ENCODE measurements around the gene G3BP2.
"Not testable (repeated sequence)": the region's sequence is repeated elsewhere in the genome, so short reads cannot be mapped to it uniquely, and the experiment has no call there.

Gene G3BP2

GRCh38 chr4:75666299-75666698 lies 6.9 kb downstream of the G3BP2 start:
- Mint-ChIP-seq H3K4me1 (peaks cover 42% of the 10 kb centered on the region), H3K9me3 (no peaks in the 10 kb centered on the region), H3K4me3 (no peak overlapping the region), H3K27ac (peak overlapping the region in 1 of 3 experiments; percentile 42), H3K36me3 (ENCODE audit: low read depth) (peaks cover 14% of the 10 kb centered on the region), H3K27me3 (ENCODE audit: low read depth) (no peaks in the 10 kb centered on the region)
- TF ChIP-seq CTCF (IDR thresholded peaks at IDR 0.05; ENCODE audit: unreplicated experiment in 3 of 3) = no peak

- H3K4me3 Mint-ChIP-seq; H3K9me3 Mint-ChIP-seq; H3K27me3 Mint-ChIP-seq (ENCODE audit: low read depth); H3K27ac Mint-ChIP-seq: not testable (repeated sequence)
- H3K36me3 Mint-ChIP-seq (ENCODE audit: low read depth) = peaks cover 27% of the 10 kb centered on the region
- peaks cover 32% of the 10 kb centered on the region for H3K4me1 Mint-ChIP-seq
Measured at GRCh38 chr4:75664604-75665003, 8.6 kb downstream of the G3BP2 start.

- H3K27me3 Mint-ChIP-seq (ENCODE audit: low read depth) = no peaks in the 10 kb centered on the region
- no peak overlapping the region for H3K27ac Mint-ChIP-seq
- H3K36me3 Mint-ChIP-seq (ENCODE audit: low read depth) = peaks cover 45% of the 10 kb centered on the region
- no peak for TF ChIP-seq CTCF (IDR thresholded peaks at IDR 0.05; ENCODE audit: unreplicated experiment in 3 of 3)
- H3K9me3 Mint-ChIP-seq = no peaks in the 10 kb centered on the region
- peaks cover 15% of the 10 kb centered on the region for H3K4me1 Mint-ChIP-seq
- H3K4me3 Mint-ChIP-seq = no peak overlapping the region
Measured at GRCh38 chr4:75662626-75663025, 10.6 kb downstream of the G3BP2 start.

GRCh38 chr4:75660491-75660890 lies 12.7 kb downstream of the G3BP2 start:
- no peak overlapping the region for H3K4me3 Mint-ChIP-seq
- peaks cover 56% of the 10 kb centered on the region for H3K36me3 Mint-ChIP-seq (ENCODE audit: low read depth)
- no peaks in the 10 kb centered on the region for H3K4me1 Mint-ChIP-seq
- peak overlapping the region in 1 of 3 experiments; percentile 60 for H3K27ac Mint-ChIP-seq
- H3K9me3 Mint-ChIP-seq = no peaks in the 10 kb centered on the region
- TF ChIP-seq CTCF (IDR thresholded peaks at IDR 0.05; ENCODE audit: unreplicated experiment in 3 of 3) = no peak
- H3K27me3 Mint-ChIP-seq (ENCODE audit: low read depth) = no peaks in the 10 kb centered on the region

- no peak overlapping the region for H3K4me3 Mint-ChIP-seq
- no peak for TF ChIP-seq CTCF (IDR thresholded peaks at IDR 0.05; ENCODE audit: unreplicated experiment in 3 of 3)
- H3K36me3 Mint-ChIP-seq (ENCODE audit: low read depth) = peaks cover 59% of the 10 kb centered on the region
- H3K27ac Mint-ChIP-seq = no peak overlapping the region
- no peaks in the 10 kb centered on the region for H3K9me3 Mint-ChIP-seq
- H3K4me1 Mint-ChIP-seq = no peaks in the 10 kb centered on the region
- no peaks in the 10 kb centered on the region for H3K27me3 Mint-ChIP-seq (ENCODE audit: low read depth)
Measured at GRCh38 chr4:75659512-75660031, 13.6 kb downstream of the G3BP2 start.

GRCh38 chr4:75658876-75659275 lies 14.3 kb downstream of the G3BP2 start:
- Mint-ChIP-seq H3K4me3 (no peak overlapping the region), H3K4me1 (no peaks in the 10 kb centered on the region), H3K36me3 (ENCODE audit: low read depth) (peaks cover 65% of the 10 kb centered on the region), H3K27me3 (ENCODE audit: low read depth) (no peaks in the 10 kb centered on the region), H3K9me3 (no peaks in the 10 kb centered on the region), H3K27ac (peak overlapping the region in 1 of 3 experiments; percentile 31)
- TF ChIP-seq CTCF (IDR thresholded peaks at IDR 0.05; ENCODE audit: unreplicated experiment in 3 of 3) = no peak
